CD4-positive, alpha-beta T cell treated with Interleukin-15 for 1 hour (primary cell): ENCODE results near the gene RBM7.

Experiments
- DNase-seq: peaks from one replicate; pipeline ENCODE4 v3.0.0-alpha.2; 2020

RBM7 gene, protein sequence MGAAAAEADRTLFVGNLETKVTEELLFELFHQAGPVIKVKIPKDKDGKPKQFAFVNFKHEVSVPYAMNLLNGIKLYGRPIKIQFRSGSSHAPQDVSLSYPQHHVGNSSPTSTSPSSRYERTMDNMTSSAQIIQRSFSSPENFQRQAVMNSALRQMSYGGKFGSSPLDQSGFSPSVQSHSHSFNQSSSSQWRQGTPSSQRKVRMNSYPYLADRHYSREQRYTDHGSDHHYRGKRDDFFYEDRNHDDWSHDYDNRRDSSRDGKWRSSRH

DNA sequence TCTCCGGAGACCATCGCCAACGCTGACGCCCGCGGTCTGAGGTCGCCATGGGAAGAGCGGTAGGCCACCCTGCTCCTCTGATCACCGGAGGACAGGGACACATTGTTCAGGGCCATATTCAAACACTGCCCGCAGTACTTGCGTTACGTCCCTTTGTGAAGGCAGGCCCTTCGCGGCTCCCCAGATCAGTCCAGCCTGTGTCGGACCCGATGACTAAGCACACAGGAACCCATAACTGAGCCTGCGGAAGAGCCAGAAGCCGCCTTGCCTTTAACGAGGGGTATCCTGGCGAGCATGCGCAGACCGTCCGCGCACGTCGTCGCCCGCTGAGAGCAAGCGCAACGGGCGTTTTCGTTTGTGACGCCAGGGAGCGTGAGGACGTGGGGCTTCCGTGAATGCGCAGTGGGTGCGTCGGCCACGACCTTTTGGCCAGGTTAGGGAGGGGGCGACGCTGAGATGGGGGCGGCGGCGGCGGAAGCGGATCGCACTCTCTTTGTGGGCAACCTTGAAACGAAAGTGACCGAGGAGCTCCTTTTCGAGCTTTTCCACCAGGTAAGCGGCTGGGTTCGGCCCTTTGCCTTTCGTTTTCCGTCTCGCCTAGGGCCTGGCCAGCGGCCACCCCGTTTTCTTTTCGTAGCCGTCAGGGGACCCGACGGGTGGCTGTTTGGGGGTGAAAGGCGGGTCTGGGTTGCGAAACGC, at the start of gene RBM7, which contains the start of gene C11orf71:
TSS of gene RBM7 (plus strand) at position 451 of the 699 bp plus-strand sequence. CDS start at position 457, 6 bp downstream.
TSS of gene C11orf71 (minus strand) at position 296 of the 699 bp plus-strand sequence. CDS start at position 116, 180 bp downstream.
- peak; percentile 99 for DNase-seq

DNA sequence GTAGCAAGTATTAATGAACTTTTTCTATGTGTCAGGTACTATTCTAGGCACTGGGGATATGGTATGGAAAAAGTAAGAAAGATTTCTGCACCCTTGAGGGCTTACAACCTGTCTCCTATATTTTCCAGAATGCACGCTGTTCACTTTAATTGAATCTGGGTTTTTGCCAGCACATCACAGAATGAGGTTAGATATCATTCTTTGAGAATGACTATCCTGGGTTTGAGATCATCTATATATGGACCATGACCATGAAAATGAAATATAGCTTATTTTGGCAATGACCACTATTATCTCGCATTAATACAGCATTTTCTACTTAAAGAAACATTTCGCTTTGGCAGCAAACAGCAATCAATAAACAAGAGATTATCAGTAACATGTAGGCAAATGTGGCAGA, 47.0 kb upstream of the RBM7 start:
- DNase-seq, result no peak

DNA sequence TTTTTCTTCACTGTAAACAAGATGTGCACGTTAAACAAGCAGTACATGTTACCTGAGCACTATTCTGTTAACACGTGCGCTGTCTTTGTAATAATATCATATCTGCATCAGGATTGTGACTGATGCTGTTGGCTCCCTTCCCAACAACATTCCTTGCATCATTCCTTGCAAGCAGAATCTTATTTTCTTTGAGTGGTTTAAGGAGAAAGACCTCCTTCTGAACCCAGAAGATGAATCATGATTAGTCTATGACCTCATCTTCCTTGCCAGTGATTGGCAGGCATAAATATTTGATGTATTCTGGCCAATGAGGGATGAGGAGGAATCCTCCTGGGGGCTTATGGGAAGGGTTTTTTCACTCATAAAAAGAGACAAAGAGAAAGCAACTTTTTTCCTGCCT, 46.4 kb upstream of the RBM7 start:
- no peak for DNase-seq

DNA sequence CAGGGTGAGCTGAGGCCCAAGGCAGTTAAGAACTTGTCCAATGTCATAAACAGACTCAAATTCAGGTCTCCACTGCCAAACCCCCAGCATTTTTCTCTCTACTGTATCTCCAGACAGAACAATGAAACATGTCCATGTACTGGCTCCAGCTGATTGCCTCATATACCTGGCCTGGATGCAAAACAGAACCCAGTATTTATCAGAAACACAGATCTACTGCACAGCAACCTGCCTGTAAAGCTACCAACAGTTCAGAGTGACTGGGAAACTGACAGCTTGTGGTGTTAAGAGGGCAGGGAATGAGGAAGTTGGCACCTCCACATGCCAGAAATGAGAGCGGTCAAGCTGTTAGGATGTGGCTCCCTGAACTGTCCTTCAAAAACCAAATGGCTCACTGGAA, 41.8 kb upstream of the RBM7 start:
- DNase-seq, result no peak

DNA sequence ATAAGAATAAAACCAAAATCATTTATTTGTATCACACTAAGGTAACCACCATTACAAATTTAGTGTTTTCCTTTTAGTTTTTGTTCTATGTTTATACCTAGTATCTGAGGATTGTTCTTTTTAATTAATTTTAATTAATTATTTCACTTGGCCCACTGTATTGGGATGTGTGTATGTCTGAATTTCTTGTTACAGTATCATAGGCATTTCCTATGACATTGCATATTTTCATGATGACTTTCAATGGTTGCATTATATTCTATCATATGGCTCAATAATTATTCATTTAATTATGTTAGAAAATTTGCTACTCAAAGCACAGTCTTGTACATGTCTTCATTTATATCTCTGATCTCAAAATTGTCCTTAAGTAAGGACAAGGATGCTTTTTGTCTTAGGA, 41.1 kb upstream of the RBM7 start:
- DNase-seq, result no peak

DNA sequence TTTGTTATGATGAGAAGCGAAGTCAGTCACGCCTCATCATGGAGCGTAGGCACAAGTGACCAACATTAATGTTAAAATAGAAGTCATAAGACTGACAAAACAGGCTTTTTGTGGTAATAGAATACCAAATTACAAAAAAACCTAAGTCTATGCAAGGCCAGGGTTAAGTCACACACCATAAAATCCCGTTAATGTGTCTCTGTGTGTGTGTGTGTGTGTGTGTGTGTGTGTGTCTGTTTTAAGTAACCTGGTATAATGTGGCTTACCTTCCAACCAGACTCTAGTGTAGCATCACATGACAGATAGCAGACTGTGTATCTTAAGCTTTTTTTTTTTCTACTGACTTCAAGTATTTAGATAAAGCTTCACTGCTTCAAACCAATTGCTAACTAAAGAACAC, 38.1 kb upstream of the RBM7 start:
- no peak for DNase-seq

DNA sequence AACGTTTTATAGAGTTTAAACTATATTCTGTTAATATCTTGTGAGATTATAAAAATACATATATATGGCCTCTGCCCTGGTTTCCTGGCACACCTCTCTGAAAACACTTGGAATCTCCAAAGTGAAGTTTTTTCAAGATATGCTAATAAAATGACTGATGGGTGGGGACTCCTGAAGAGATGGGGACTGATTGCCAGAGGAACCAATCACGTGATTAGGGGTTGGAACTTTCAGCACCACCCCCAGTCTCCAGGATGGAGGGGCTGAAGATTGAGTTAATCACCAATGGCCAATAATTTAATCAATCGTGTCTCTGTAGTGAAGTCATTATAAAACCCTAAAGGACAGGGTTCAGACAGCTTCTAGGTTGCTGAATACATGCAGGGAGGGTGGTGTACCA, 37.5 kb upstream of the RBM7 start:
- no peak for DNase-seq

DNA sequence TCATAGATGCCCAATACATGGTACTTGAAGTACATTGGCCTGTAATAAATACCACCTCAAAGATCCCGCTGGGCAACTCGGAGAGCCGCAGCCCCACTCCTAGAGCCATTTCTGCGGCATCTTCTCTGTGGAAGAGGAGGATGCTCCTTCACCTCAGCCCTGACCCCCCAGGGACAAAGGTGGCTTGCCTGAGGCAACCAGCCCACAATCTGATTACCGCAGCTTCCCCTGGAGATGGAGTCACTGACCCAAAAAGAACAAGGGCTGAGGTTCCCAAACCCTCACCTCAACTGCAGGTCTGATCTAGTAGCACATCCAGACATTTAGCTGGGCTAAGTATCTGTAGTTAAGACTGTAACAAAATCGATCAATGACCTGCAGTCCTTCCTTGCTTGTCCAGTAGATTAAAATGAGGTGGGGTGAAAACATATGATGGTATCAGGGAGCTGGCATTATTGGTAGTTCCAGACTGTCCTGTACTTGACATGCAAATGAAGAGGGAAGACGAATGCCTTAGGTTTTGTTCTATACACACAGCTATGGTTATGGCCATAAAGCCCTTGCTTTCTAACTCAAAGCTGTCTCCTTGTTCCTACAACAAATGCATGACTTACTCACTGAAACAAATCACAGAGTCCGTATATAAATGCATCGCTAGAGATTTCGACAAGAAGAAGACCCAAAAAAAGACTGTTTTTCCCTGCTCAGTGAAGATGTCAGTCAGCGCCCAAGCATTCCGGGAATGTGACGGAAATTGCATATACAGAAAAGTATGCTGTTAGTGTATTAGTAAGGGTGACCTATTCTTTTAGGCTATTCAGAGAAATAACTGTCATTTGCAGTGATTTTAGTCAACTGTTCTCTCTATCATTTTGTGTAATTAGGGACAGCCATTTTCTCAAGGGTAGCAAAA, 33.9 kb upstream of the RBM7 start:
- DNase-seq, result no peak

DNA sequence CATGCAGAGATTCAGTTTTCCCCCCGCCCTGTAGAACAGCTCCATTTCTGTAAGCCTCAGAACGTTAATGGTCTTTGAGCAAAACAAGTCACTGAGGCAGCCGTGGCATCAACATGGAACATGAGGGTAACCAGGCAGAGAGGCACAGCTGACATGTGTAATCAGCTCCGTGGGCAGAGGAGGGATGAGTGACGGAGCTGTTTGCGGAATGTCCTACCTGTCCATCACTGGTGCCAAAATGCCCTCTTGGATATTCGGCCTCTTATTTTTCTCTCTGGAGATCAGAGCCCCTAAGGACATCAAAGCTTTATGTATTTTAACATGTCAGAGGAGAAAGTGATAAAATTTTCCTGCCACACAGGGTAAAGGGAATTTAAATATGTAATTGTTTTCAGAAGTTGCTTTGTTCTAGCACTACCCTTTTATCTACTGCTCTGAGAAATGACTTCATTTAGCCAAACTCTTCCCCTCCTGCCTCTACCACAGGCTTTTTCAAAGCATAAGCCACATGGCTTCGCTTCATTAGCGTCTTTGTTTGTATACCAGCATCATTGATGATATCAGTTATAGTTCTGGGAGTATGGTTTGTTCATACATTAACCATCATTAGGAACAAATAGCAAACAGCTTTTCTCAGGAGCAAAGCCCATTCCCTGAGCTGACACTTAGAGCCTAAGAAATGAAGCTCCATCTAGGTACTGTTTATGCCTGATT, 33.1 kb upstream of the RBM7 start:
- DNase-seq, result no peak

DNA sequence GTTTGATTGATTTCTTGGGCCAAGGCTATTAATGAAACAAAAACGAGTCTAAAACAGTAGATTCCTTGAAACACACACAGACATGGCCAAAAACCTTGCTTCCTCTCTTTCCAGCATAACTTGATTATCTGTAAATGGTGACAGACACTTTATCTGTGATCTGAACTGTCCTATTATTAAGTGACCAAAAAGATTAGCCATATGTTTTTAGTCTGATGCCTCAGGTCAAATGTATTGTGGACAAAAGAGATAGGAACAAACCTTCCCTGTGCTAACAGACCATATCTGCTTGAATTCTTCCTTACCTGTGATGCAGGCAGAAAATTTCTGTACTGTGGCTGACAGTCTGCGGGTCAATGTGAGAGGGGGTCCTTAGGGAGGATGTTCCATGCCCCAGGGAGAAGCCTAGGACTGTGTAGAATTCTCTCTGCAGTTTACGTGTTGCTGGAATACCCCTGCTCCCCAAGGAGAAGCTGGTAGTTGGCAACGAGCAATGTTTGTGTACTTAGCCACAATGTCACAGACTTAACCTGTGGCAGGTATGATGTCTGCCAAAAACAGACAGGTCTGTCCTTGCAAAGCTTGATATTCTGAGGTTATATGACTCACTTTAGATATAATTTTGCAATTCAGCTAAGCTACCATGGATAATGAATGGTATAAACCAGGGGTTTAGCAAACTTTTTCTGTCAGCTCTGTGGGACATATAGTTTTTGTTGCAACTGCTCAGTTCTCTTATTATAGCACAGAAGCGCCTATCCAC, 31.4 kb upstream of the RBM7 start:
- DNase-seq, result no peak

DNA sequence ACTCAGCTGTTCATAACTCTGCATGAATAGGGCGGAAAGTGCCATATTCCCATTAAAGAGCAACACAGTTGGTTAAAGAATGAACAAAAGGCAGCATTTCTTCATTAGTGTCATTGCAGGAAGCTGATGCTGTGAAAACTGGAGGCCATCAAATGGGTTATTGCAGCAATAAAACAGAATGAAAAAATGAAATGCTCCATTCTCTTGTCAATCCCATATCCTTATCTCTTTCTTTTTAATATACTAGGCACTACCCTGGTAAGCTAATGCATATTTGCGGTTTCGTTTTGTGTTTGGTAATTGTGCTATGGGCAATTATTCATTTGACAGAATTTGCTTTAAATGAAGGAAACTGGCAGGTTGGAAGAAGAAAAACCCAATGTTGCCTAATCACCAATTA, 25.4 kb upstream of the RBM7 start:
- no peak for DNase-seq

DNA sequence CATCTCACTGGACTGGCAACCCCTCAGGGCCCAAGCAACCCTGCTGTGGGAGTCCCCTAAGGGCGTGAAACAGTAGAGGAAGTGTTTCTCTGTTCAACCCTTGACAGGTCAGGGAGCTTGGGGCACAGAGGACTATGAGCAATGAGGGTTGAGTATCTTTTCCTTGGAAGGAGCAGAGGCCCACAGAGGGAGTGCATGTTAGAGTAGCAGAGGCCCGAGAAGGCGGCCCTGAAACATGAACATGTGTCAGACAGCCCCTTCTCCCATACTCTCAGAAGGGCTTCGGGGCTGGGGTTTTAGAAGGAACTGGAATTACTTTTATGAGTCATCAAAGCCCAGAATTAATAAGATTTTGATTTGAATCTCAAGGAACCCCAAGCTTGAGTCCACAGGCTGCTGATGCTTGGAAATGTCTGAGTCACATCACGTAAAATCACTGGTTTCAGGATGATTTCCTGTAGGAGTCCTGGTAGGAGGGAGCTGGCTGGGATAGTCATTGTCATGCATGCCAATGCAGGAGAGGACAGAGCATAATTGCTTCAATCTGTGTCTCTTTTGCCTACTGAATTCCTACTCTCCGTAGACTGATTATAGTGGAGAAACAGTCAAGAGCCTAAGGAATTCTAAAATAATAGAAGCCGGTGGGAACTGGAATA, 22.7 kb upstream of the RBM7 start:
- no peak for DNase-seq

DNA sequence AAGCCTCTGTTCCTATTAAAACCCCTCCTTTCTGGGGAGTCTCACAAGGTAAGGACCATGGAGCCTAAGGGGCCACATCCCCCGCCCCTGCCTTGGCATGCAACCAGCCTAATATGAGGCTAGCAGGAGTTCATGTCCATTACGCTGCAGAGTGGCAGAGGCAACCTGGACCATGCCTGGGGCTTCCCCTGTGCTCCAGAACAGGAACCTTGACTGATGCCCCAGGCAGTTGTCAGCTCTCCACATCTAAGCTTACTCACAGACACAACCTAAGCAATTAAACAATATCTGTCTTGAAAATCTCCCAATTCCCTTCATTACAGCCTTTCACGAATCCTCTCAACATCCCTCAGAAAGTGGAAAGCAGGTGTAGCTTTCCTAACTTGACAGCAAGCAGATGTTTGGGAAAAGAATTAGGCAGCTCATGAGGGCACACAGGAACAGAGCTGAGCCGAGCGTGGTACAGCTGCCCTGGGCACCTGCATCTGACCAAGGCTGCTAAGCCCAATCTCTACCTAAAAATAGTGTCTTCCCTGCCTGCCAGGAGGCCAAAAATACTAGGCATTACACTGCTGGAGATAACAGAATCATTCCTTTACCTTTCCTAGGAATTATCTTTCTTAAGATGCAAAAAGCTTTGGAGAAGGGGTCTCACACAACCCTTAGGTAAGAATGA, 20.9 kb upstream of the RBM7 start:
- no peak for DNase-seq

DNA sequence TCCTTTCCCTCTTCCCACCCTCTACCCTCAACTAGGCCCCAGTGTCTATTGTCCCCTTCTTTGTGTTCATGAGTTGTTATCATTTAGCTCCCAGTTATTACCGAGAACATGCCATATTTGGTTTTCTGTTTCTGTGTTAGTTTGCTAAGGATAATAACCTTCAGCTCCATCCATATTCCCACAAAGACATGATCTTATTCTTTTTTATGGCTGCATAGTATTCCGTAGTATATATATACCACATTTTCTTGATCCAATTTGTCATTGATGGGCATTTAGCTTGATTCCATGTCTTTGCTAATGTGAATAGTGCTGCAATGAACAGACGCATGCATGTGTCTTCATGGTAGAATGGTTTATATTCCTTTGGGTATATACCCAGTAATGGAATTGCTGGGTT, 18.0 kb upstream of the RBM7 start:
- no peak for DNase-seq

DNA sequence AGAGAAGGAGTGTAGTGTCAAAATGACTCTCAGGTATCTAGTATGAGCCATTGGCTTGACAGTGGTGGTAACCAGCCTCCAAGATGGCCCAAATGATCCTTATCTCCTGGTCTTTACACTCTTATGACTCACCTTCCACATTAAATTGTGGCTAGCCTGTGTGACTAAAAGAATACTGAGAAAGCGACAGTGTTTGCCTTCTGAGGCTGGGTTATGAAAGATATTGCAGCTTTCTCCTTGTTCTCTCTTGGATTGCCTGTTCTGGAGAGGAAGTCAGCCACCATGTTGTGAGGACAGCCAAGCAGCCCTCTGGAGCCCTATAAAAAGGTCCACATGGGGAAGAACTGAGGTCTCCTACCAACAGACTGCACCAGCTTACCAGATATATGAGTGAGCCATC, 16.0 kb upstream of the RBM7 start:
- no peak for DNase-seq

DNA sequence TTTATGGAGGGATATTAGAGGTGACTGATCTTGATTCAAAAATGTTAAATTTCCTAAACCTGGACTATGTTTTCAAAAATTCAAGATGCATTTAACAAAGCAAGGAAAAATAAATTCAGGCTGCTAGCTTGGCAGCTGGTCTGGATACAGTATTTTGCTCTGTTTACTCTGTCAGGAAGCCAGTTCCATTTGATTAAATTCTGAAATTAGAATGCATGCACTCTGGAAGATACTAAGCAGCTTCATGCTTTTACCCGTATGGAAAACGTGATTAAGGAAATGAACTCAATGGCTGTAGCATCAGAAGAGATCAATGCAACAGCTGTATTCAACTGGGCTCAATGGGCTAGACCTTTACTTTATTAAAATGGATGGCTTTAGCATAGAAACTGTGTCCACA, 14.3 kb upstream of the RBM7 start:
- no peak for DNase-seq

DNA sequence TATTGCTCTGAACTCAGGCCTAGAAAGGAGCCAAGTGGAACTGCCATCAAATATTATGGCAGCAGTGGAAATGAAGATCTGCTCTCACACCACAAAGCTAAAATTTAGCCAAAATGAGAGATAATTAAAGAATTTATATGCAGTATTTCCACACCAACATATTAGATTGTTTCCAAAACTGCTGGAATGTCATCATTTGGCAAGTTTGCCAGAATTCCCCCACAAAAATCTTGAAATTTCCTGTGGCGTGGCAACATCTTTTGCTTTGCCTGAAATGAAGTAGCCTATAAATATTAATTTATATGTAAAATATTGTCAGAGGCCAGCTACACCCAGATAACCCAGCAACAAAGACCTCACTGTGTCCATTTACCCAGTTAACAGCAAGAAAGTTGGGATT, 13.9 kb upstream of the RBM7 start:
- DNase-seq, result no peak

DNA sequence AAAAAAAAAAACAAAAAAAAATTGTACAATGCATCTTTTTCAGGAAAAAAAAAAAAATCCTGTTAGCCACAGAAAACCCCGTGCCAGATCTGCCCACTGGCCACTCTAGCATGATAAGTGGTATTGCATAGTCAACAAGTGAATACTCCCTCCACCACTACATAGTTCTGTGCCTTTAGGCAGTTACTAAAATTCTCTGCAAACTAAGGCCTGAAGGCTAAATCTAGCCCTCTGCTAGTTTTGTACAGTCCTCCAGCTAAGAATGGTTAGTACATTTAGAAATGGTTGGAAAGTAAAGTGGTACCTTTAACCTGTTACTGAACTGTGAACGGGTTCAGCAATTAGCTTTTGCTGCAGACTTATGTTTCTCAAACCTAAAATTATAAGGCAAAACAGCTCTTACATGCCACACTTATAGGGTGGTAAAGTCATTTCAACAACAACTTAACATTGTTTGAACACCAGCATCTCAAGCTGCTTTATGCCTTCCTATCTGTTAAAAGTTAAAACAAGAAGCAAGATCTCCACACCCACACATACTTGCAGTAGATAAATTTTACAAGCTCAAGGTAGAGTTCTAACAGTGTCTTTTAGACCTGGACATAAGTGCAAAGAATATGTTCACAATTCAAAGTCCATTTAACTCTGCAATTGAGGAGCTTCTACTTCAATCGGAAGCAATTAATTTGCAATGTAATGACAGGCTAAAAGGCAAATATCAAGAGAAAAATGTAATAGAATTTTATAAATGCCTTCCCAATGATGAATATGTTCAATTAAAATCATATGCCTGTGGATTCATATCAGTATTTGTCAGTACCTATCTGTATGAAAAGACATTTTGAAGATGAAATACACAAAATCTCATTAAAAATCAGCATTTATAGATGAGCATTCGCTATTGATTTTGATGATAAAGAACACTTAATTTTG, 7.5 kb upstream of the RBM7 start:
- no peak for DNase-seq

DNA sequence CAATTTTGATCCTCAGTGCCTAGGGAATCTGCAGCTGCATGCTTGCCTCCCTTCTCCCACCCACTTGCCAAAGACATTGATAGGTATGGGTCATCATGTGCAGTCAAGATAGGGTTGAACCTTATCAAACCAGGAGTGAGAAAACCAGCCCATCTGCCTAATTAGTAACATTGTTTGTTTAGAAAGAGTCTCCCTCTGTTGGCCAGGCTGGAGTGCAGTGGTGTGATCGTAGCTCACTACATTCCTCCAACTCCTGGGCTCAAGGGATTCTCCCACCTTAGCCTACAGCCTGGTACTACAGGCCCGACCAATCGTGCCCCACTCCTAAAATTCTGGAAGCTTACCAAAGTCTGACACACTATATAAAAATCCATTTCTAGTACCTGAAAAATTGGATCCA, 4.7 kb upstream of the RBM7 start:
- DNase-seq, result no peak

DNA sequence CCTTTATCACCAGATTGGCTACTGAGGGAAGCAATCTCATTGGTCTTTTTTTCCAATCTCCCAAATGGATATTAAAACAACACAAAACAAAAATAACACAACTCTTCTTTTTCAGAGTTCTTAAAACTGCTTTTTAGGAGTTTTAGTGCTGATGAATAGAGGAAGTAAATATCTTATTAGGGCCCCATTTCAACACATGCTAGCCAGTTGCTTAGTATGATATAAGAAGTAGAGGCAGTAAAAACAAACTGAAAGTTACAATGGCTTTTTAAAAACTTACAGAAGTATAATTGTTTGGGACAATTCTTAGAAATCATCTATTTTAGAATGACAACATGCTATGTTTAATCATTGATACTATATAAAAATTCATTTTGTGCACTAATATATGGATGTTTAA, 3.5 kb upstream of the RBM7 start:
- DNase-seq, result no peak
